Tibial nerve (tissue), 4 donors: ENCODE data around the gene SUMF1. TPM values are rescaled to one million over a fixed set of nuclear protein-coding genes. Genes with fewer than 3 reads are reported as not detected.

ENCODE experiments used
- DNase-seq, 2 donors: peaks; one replicate each; pipeline ENCODE4 v3.0.0-alpha.2; 2019; ENCODE audit warnings: low spot score in 2 of 2
- H3K27ac ChIP-seq, 4 donors: fragments of 200-600 bp; sonication (generic) in 3 of 4; one replicate each; pipeline ENCODE4 v1.5.1; 2017 to 2019; ENCODE audit warnings: mild to moderate bottlenecking in 1 of 4
- H3K27me3 ChIP-seq, 2 donors: fragments of 200-600 bp; sonication (generic) in 1 of 2; one replicate each; pipeline versions ENCODE4 v1.5.1 to v1.6.0; 2017 to 2019
- H3K36me3 ChIP-seq, 3 donors: fragments of 200-600 bp; sonication (generic); one replicate each; pipeline ENCODE4 v1.5.1; 2018 to 2019
- H3K4me1 ChIP-seq, 4 donors: fragments of 200-600 bp; sonication (generic) in 3 of 4; one replicate each; pipeline ENCODE4 v1.5.1; 2017 to 2019
- H3K4me3 ChIP-seq, 4 donors: fragments of 200-600 bp; sonication (generic) in 3 of 4; one replicate each; pipeline ENCODE4 v1.5.1; 2017 to 2019; ENCODE audit warnings: mild to moderate bottlenecking in 1 of 4, moderate library complexity in 1 of 4
- H3K9me3 ChIP-seq, 4 donors: fragments of 200-600 bp; sonication (generic) in 3 of 4; one replicate each; pipeline ENCODE4 v1.5.1; 2017 to 2019
- CTCF ChIP-seq, 5 experiments: fragments of 200-600 bp in 3 of 5; fragments of 450-650 bp in 2 of 5; sonication (generic) in 3 of 5; IDR thresholded peaks; one replicate each; pipeline ENCODE4 v1.5.1; 2016 to 2019; ENCODE audit warnings: antibody characterized with exemption in 5 of 5, mild to moderate bottlenecking in 3 of 5, moderate library complexity in 2 of 5
- EP300 ChIP-seq, 2 donors: sonication (generic); formaldehyde crosslinking; IDR thresholded peaks; one replicate each; pipeline ENCODE4 v1.6.1; 2017; ENCODE audit warnings: antibody characterized with exemption in 2 of 2, mild to moderate bottlenecking in 1 of 2
- POLR2A ChIP-seq, 2 donors: fragments of 450-650 bp; IDR thresholded peaks; one replicate each; pipeline ENCODE4 v1.6.1; 2017; ENCODE audit warnings: antibody characterized with exemption in 2 of 2, mild to moderate bottlenecking in 2 of 2, moderate library complexity in 2 of 2
- WGBS, 2 donors: methylation state at CpG; one replicate each; pipeline ENCODE4 v1.1.5; 2018; 5-methylcytosine and 5-hydroxymethylcytosine counted together
- total RNA-seq, 4 donors: library from RNA; depleted of rRNA; stranded (reverse); fragments of >200 nt; gene quantifications; one replicate each; pipeline ENCODE4 v1.1.0, GENCODE V29; 2016

The SUMF1 gene
- total RNA-seq, 4 donors from 2014 or later: 49.2 to 70.6 (median 63.8) TPM

DNA sequence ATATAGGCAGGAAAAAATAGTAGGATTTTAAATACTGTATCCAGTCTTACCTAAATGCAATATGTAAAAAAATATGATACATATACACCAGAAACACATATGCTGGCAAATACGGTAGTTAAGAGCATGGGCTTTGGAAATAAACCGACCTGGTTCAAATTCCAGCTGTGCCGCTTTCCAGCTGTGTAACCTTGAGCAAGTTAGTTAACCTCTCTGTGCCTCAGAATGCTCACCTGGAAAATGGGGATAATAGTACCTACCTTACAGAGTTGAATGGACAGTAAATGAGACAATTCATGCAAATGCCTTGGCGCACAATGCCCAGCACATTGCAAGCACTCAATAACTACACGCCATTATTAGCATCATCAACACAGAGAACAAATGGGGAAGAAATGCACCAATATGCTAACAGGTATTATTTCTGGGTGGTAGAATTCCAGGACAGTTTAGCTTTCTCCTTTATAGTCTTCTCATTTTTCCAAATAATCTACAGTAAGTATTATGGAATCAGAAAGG lies 50.6 kb downstream of the SUMF1 start:
- H3K9me3 ChIP-seq: no peaks in the 10 kb centered on the region
- TF ChIP-seq CTCF (IDR thresholded peaks at IDR 0.05) (no peak), POLR2A (IDR thresholded peaks at IDR 0.05) (no peak), EP300 (IDR thresholded peaks at IDR 0.05) (no peak)
- no peaks in the 10 kb centered on the region for H3K4me1 ChIP-seq
- no peak overlapping the region for H3K4me3 ChIP-seq
- no peak overlapping the region for H3K27ac ChIP-seq
- no peaks in the 10 kb centered on the region for H3K27me3 ChIP-seq
- DNase-seq: no peak
- H3K36me3 ChIP-seq: peaks cover 0 to 72% (median 0%) of the 10 kb centered on the region in 3 donors
- 72 to 89% methylated on average over 5 of the region's 5 CpGs for WGBS, 2 donors

DNA sequence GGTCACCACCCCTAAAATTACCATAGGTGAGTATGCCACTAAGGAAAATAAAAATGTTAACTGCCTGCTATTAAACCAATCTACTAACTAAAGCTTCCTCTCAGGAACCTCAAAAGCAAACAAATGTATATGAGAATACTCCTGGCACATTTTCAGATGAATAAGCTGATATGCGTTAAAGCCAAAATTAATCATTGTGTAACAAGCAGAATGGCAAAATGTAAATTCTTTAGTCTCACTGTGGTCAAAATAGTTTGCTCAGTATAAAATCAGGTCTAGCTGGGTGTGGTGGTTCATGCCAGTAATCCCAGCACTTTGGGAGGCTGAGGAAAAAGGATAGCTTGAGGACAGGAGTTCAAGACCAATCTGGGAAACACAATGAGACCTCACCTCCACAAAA lies 53.6 kb downstream of the SUMF1 start:
- peaks cover 0 to 71% (median 0%) of the 10 kb centered on the region in 3 donors for H3K36me3 ChIP-seq
- no peak overlapping the region for H3K4me3 ChIP-seq
- DNase-seq: no peak
- H3K4me1 ChIP-seq: no peaks in the 10 kb centered on the region
- 93 to 94% methylated on average over 1 of the region's 1 CpG for WGBS, 2 donors
- H3K27me3 ChIP-seq: no peaks in the 10 kb centered on the region
- no peaks in the 10 kb centered on the region for H3K9me3 ChIP-seq
- no peak overlapping the region for H3K27ac ChIP-seq
- TF ChIP-seq EP300 (IDR thresholded peaks at IDR 0.05) (no peak), POLR2A (IDR thresholded peaks at IDR 0.05) (no peak), CTCF (IDR thresholded peaks at IDR 0.05) (no peak)

DNA sequence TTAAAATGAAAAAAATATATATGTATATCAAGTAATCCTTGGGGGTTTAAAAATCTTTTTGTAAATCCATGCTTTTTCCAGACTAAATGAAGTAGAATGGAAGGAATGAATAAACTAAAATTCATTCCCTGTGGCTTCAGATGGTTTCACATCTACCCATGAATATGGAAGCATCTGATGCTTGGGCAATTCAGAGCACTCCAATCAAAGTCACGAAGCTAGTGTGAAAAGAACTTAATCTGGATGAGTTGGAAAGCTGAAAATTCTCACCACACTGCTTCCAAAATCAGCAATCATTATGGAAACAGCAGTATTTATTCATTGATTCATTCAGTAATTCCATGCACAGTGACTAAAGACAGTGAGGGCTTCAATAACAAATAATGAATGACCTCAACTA lies 55.2 kb downstream of the SUMF1 start:
- no peaks in the 10 kb centered on the region for H3K4me1 ChIP-seq
- DNase-seq: no peak
- no peaks in the 10 kb centered on the region for H3K9me3 ChIP-seq
- H3K4me3 ChIP-seq: no peak overlapping the region
- WGBS, 2 donors: 88 to 90% methylated on average over 1 of the region's 1 CpG
- no peak overlapping the region for H3K27ac ChIP-seq
- TF ChIP-seq EP300 (IDR thresholded peaks at IDR 0.05) (no peak), POLR2A (IDR thresholded peaks at IDR 0.05) (no peak), CTCF (IDR thresholded peaks at IDR 0.05) (no peak)
- H3K27me3 ChIP-seq: no peaks in the 10 kb centered on the region
- peaks cover 0 to 61% (median 0%) of the 10 kb centered on the region in 3 donors for H3K36me3 ChIP-seq

GRCh38 chr3:4411236-4411635 lies 55.8 kb downstream of the SUMF1 start:
- no peak for DNase-seq
- Histone ChIP-seq H3K36me3 (peaks cover 0 to 61% (median 0%) of the 10 kb centered on the region in 3 donors), H3K4me1 (no peaks in the 10 kb centered on the region), H3K9me3 (no peaks in the 10 kb centered on the region), H3K4me3 (no peak overlapping the region), H3K27ac (no peak overlapping the region), H3K27me3 (no peaks in the 10 kb centered on the region)
- 91 to 100% methylated on average over 1 of the region's 1 CpG for WGBS, 2 donors
- TF ChIP-seq EP300 (IDR thresholded peaks at IDR 0.05): no peak
- TF ChIP-seq POLR2A (IDR thresholded peaks at IDR 0.05): no peak
- TF ChIP-seq CTCF (IDR thresholded peaks at IDR 0.05): no peak

DNA sequence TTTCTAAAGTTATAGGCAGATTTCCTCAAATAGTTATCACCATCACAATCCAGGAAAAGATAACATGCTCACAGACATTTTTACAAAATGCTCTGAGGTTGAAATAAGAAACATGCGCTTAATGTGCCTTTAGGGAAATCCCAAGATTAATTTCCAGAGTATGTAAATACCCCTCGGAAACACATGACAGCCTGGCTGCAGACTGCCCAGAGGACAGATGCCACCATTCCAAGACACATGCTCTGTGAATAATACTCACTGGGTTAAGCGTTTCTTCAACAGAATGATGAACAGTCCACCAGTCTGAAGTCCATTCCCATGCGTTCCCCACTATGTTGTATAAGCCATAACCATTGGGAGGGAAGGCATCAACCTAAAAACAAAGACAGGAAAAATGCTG lies 56.5 kb downstream of the SUMF1 start:
- Histone ChIP-seq H3K4me1 (no peaks in the 10 kb centered on the region), H3K4me3 (no peak overlapping the region), H3K9me3 (no peaks in the 10 kb centered on the region), H3K36me3 (peaks cover 0 to 61% (median 0%) of the 10 kb centered on the region in 3 donors), H3K27me3 (no peaks in the 10 kb centered on the region), H3K27ac (no peak overlapping the region)
- DNase-seq: no peak
- TF ChIP-seq EP300 (IDR thresholded peaks at IDR 0.05) (no peak), CTCF (IDR thresholded peaks at IDR 0.05) (no peak)
- WGBS, 2 donors: 83 to 88% methylated on average over 4 of the region's 4 CpGs
